ENCODE results near the gene GPR152. TPM values are rescaled to one million over a fixed set of nuclear protein-coding genes. Genes with fewer than 3 reads are reported as not detected.

Gene GPR152
- total RNA-seq, 2 donors from 2014 or later, result not detected

DNA sequence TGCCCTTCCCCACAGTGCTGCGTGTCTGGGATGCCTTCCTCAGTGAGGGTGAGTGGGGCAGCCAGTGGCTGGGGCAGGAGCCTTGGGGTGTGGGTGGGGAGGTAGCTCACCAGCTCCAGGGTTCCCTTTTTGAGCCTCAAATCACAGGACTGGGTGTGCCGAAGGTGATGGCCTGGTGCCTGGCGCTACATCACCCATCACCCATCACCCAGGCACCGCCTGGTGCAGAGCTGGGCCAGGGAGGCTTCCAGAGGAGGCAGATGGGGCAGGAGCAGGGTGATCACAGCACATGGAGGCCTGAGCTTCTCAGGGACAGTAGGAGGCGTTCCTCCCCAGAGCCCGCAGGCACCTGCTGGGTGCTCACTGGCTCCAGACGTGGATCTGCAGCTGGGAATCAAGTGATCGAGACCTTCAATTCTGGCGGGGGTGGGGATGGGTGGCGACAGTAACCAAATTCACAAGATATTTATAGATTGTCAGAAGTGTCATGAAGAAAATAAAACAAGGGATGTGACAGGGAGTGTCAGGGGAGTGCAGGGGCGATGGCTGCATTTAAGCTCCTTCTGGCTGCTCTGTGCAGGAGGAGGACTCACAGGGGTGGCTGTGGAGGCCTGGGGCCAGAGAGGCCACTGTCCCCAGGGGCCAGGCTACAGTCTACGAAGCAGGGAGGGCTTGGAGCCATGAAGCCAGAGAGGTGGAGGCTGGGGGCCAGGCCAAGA lies 45.4 kb downstream of the GPR152 start:
- Histone ChIP-seq H3K36me3 (no peaks in the 10 kb centered on the region), H3K27ac (no peak overlapping the region), H3K27me3 (replicated peaks; ENCODE audit: insufficient read depth) (no peaks in the 10 kb centered on the region), H3K4me3 (no peak overlapping the region), H3K9me3 (no peaks in the 10 kb centered on the region), H3K4me1 (replicated peaks) (no peaks in the 10 kb centered on the region)
- intact Hi-C loops (cut with DNase I), result no loop called here
- no peak for DNase-seq (ENCODE audit: low spot score)
- TF ChIP-seq, protein P1, sequence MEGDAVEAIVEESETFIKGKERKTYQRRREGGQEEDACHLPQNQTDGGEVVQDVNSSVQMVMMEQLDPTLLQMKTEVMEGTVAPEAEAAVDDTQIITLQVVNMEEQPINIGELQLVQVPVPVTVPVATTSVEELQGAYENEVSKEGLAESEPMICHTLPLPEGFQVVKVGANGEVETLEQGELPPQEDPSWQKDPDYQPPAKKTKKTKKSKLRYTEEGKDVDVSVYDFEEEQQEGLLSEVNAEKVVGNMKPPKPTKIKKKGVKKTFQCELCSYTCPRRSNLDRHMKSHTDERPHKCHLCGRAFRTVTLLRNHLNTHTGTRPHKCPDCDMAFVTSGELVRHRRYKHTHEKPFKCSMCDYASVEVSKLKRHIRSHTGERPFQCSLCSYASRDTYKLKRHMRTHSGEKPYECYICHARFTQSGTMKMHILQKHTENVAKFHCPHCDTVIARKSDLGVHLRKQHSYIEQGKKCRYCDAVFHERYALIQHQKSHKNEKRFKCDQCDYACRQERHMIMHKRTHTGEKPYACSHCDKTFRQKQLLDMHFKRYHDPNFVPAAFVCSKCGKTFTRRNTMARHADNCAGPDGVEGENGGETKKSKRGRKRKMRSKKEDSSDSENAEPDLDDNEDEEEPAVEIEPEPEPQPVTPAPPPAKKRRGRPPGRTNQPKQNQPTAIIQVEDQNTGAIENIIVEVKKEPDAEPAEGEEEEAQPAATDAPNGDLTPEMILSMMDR (IDR thresholded peaks at IDR 0.05), result no peak
- no peak for TF ChIP-seq POLR2A (IDR thresholded peaks at IDR 0.05)
- TF ChIP-seq POLR2AphosphoS5 (IDR thresholded peaks at IDR 0.05), result no peak
- WGBS, result 44% methylated on average over 12 of the region's 12 CpGs

DNA sequence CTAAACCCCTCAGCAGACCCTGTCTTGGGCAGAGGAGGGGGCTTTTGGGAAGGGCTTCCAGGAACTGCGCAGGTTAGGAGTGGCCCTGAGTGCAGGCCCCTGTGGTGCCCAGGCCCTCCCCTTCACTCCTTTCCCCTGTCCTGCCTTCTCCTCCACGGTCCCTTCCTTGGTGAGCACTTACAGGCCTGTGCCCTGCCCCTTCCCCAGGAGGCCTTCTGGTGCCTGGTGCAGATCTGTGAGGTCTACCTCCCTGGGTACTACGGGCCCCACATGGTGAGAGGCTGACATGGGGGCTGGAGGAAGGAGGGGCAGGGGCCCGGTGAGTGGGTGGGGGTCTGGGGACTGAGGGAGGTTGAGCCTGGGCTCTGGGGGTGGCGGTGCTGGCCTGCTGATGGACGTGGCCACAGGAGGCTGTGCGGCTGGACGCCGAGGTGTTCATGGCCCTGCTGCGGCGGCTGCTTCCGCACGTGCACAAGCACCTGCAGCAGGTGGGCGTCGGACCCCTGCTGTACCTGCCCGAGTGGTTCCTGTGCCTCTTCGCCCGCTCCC lies 46.0 kb downstream of the GPR152 start:
- Histone ChIP-seq H3K27me3 (replicated peaks; ENCODE audit: insufficient read depth) (no peaks in the 10 kb centered on the region), H3K4me3 (no peak overlapping the region), H3K36me3 (no peaks in the 10 kb centered on the region), H3K27ac (no peak overlapping the region), H3K9me3 (no peaks in the 10 kb centered on the region), H3K4me1 (replicated peaks) (no peaks in the 10 kb centered on the region)
- no peak for TF ChIP-seq POLR2A (IDR thresholded peaks at IDR 0.05)
- TF ChIP-seq, protein P1 (IDR thresholded peaks at IDR 0.05), result no peak
- TF ChIP-seq POLR2AphosphoS5 (IDR thresholded peaks at IDR 0.05), result no peak
- DNase-seq (ENCODE audit: low spot score), result no peak
- WGBS, result 79% methylated on average over 18 of the region's 18 CpGs
- intact Hi-C loops (cut with DNase I), result no loop called here

DNA sequence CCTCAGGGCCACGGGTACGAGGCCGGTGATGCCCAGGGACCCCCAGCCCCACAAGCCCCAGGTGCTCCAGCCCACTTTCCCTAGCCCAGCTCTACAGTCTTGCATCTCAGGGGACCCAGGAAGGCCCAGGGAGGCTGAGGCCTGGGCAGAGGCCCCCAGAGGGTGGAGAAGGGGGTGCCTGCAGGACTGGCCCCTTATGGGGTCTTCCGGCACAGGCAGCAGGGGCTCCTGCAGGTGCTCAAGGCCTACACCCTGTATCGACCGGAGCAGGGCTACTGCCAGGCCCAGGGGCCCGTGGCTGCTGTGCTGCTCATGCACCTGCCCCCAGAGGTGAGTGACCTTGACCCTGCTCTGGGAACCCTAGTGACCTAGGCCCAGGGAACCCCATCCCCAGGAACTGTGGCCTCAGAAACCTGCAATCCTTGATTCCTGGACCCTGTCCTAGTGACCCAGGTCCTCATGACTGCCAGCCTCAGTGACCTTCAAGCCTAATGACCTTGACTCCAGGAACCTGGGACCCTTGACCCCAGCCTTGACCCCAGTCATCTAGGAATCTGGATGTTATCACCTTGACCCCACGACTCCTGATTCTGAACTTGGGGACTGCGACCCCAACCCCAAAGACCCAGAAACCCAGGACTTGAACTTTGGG lies 46.7 kb downstream of the GPR152 start:
- Histone ChIP-seq H3K9me3 (no peaks in the 10 kb centered on the region), H3K4me1 (replicated peaks) (peaks cover under 1% of the 10 kb centered on the region), H3K36me3 (no peaks in the 10 kb centered on the region), H3K27me3 (replicated peaks; ENCODE audit: insufficient read depth) (no peaks in the 10 kb centered on the region), H3K27ac (no peak overlapping the region), H3K4me3 (no peak overlapping the region)
- no peak for DNase-seq (ENCODE audit: low spot score)
- WGBS, result 85% methylated on average over 9 of the region's 9 CpGs
- intact Hi-C loops (cut with DNase I), result no loop called here
- TF ChIP-seq POLR2A (IDR thresholded peaks at IDR 0.05) (no peak), POLR2AphosphoS5 (IDR thresholded peaks at IDR 0.05) (no peak)
- TF ChIP-seq, protein P1 (IDR thresholded peaks at IDR 0.05), result no peak

GRCh38 chr11:67405196-67405567 lies 47.3 kb downstream of the GPR152 start:
- intact Hi-C loops (cut with DNase I), result no loop called here
- no peak for DNase-seq (ENCODE audit: low spot score)
- Histone ChIP-seq H3K4me1 (replicated peaks) (peaks cover 7% of the 10 kb centered on the region), H3K27me3 (replicated peaks; ENCODE audit: insufficient read depth) (no peaks in the 10 kb centered on the region), H3K9me3 (no peaks in the 10 kb centered on the region), H3K36me3 (no peaks in the 10 kb centered on the region), H3K27ac (no peak overlapping the region), H3K4me3 (no peak overlapping the region)
- WGBS, result 80% methylated on average over 5 of the region's 6 CpGs
- no peak for TF ChIP-seq POLR2A (IDR thresholded peaks at IDR 0.05)
- TF ChIP-seq, protein P1 (IDR thresholded peaks at IDR 0.05), result no peak
- TF ChIP-seq POLR2AphosphoS5 (IDR thresholded peaks at IDR 0.05), result no peak
